GM18511 (cell line): Measurements from ENCODE around the gene PDE6G.

ENCODE experiments used
- ATAC-seq: cut with Tn5 transposase; IDR thresholded peaks from one replicate; pipeline ENCODE4 v1.9.1; 2021; ENCODE audit warnings: mild to moderate bottlenecking, moderate library complexity; ENCODE audit not compliant: unreplicated experiment

PDE6G gene

DNA sequence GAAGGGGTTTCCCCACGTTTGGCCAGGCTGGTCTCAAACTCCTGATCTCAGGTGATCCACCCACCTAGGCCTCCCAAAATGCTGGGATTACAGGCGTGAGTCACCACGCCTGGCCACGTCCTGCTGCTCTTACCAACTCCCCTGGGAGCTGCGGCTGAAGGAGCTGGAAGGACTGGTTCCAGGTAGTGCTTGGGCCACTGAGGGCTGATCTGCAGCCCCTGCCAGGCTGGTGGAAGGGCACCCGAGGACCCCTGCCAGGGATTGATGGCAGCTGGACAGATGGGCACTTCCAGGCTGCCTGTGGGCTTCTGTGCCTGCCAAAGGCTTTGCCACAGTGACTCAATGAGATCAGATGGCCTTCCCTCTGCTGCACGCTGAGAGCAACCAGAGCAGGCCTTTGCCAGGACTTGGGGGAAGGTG is 7.7 kb upstream of the PDE6G start:
- ATAC-seq = no peak

DNA sequence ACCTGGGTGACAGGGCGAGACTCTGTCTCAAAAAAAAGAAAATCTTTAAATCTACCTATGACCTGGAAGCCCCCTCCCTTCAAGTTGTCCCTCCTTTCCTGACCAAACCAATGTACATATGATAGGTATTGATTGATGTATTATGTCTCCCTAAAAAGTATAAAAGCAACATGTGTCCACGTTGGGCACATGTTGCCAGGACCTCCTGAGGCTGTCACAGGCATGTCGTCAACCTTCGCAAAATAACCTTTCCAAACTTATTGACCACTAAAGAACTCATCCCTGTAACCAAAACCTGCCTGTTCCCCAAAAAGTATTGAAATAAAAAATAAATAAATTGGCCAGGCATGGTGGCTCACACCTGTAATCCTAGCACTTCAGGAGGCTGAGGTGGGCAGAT is 5.7 kb upstream of the PDE6G start:
- ATAC-seq = no peak

DNA sequence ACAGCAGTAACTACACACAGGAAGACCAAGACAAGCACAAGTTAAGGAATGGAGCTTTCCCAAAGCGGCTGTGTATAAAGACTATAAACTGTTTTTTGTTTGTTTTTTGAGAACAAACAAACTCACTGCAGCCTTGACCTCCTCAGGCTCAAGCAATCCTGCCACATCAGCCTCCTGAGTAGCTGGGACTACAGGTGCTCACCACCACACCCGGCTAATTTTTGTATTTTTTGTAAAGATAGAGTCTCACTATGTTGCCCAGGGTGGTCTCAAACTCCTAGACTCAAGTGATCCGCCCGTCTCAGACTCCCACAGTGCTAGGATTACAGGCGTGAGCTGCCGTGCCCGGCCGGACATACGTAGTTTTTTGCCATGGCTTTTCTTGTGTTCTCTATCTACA is 4.1 kb upstream of the PDE6G start:
- no peak for ATAC-seq

DNA sequence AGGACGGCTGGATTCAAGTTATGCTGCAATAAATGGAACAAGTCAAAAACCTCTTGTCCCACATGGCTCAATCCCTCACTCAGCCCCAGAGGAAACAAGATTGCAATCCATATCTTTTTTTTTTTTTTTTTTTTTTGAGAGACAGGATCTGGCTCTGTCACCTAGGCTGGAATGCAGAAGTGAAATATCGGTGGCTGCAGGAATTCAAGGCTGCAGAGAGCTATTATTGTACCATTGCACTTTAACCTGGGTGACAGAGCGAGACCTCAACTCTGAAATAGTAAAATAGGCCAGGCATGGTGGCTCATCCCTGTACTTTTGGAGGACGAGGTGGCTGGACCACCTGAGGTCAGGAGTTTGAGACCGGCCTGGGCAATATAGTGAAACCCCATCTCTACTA is 2.7 kb upstream of the PDE6G start:
- ATAC-seq = no peak

DNA sequence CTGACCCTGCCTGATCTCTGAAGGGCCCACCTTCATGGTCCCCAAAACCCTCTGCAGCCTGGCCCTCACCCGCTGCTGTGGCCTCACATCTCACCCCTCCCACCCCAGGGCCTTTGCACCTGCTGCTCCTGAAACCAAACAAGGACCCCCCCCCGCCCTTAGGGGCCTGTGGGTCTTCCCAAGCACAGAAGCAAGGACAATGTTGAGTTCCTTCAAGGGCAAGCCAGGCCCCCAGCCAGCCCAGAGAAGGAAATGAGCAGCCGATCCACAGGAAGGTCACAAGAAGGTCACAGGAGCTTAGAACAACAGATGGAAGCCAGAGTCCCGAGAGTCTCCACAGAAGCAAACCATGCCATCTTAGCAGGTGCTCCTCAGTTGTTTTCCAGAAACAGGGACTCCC is 493 bp upstream of the PDE6G start:
- no peak for ATAC-seq

DNA sequence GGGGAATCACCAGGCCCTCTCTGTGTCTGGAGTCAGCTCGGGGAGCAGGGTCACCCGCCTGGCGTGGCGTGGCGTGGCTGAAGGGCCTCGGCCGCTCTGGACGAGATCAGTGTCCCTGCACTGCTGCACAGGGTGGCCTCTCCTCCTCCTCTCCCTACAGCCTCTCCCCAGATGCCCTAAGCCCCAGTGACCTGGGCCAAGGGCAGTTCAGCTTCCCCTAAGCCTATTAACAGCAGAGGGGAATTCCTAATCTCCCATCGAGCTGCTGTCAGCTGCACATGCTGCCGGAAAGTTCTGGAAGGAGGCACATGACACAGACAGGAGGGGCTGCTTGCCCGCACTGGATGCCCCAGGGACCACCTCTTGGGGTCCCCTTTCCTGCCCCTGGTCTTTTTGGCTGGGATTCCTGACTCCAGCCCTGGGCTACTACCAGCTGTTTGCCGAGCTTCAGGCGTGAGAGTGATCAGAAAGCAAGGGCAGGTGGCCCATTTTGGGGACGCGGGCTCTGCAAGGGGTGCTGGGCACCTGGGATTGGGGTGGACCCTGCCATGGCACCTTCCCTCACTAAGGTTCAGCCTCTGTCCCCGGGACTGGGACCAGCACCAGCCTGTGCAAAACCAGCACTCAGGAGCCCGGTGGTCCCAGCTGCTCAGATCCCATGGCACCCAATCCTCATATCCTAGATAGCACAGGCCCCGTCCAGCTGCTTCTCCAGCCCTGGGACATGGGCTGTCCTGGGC is 794 bp downstream of the PDE6G start:
- ATAC-seq = no peak

DNA sequence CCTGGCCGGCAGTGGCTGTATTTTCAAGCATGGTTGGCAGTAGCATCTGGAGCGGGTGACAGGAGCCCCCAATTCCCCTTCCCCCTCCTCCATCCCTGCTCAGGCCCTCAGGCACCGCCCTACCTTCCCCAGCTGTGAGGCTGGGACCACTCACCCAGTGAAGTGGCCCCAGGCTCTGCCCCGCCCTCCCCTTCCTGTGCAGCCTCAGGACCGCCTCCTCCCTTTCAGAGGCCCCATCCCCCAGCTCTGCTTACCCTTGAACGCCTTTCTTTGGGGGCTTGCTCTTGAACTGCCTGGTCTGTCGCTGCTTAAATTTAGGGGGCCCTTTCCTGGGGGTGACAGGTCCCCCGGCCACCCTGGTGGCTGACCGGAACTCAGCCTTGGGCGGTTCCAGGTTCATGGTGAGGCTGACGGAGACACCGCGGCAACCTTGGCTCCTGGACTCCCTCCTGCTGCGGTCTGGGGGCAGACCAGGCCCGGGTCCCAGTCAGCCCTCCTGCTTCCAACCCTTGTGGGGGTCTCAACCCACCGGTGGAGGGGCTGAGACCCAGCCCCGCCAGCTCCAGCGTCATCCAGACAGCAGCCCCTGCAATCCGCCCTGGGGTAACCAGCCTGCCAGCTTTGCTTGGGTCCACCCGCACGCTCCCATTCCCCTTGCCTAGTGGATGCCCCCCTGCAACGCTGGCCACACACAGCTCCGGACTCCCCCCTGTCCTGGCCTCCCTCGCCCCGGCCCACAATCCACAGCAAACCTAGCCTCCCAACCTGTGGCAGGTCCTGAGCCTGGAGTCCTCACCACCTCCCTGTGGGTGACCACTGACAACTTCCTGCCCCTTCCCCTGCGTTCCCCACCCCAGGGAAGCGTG is 3.2 kb downstream of the PDE6G start:
- no peak for ATAC-seq

DNA sequence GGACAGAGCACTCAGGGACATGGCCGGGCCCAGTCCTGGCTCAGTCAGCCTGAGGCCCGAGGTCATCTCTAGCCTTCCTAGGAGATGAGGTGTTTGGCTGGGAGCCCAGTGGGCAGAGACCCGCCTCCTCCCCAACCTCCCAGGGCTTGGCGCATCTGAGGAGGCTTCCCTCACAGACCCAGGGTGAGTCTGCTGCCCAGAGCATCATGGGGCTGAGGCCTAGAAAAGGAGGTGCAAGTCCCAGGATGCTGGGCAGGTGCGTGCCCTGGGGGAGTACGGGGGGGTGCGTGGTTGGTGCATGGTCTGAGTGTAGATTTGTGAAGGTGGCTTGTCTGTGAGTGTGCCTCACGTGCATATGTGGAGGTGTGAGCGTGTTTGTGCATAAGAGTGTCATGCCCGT is 4.7 kb downstream of the PDE6G start:
- ATAC-seq = no peak

DNA sequence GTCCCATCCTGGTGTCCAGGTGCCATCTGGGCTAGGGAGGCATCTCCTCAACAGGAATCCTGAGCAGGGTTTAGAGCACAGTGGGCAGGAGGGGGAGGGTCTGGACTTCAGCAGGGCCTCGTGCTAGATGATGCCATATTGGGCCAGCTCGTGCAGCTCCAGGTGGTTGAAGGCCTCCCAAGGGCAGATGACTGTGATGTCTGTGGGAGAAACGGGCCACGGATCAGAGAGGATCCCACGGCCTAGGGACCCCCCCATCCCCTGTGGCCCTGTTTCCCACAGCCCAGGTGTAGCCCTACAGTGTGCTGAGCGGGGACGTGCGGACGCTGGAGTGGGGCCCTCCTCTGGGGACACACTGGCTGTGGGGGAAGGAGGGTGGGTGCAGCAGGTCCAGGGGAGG is 5.4 kb downstream of the PDE6G start:
- no peak for ATAC-seq

DNA sequence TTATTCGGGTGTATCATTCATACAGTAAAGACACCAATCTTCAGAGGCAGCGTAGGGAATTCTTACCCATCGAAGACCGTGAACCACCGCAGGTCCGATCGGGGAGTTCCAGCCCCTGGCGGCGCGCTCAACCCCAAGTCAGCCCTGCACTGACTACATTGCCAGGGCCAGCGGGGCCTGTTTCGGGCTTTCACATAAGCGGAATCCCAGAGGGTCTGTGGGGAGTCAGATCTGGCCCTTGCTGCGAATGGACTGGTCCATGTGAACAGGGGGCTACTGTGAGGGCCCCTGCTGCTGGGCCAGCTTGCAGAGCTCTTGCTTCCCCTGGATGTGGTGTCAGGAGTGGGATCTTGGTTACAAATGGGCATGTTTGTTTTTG is 7.6 kb downstream of the PDE6G start:
- no peak for ATAC-seq

DNA sequence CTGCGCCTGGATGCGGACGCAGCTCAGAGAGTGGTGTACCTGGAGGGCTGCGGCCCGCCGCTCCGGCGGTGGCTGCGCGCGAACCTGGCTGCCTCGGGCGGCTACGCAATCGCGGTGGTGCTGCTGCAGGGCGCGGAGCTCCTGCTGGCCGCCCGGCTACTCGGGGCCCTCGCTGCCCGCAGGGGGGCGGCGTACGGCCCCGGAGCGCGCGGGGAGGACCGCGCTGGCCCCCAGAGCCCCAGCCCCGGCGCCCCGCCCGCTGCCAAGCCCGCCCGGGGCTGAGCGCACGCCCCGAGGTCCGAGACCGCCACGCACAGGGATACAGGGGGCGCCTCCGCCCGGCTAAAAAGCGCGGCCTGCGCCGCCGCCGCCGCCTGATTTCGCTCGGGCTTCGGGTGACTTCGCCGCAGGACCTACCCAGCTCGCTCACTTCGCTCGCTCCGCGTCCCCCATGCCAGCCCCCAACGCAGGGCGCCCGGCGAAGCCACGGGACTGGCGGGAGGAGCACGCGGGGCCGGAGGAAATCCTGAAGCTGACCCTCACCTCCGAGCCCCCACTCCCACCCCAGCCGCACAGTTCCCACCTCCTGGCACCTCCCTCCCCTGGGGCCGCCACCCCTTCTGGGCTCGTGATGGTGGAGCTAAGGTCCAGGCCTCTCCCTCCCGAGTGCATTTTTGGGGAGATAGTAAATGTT is 8.2 kb downstream of the PDE6G start:
- no peak for ATAC-seq

DNA sequence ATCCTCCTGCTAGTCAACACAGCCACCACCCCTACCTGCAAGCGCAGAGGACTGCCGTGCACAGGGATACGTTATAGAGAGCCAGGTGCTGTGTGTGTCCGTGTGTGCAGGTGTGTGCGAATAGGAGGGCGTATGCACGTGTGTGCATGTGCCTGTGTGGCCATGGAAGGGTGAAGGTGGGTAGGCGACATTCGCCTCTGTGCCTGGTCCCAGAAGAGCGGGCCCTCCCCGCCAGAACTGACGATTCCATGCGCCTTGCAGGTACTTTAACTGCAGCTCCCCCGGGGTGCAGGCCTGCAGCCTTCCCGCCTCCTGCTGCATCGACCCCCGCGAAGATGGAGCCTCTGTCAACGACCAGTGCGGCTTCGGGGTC is 8.7 kb downstream of the PDE6G start:
- no peak for ATAC-seq

DNA sequence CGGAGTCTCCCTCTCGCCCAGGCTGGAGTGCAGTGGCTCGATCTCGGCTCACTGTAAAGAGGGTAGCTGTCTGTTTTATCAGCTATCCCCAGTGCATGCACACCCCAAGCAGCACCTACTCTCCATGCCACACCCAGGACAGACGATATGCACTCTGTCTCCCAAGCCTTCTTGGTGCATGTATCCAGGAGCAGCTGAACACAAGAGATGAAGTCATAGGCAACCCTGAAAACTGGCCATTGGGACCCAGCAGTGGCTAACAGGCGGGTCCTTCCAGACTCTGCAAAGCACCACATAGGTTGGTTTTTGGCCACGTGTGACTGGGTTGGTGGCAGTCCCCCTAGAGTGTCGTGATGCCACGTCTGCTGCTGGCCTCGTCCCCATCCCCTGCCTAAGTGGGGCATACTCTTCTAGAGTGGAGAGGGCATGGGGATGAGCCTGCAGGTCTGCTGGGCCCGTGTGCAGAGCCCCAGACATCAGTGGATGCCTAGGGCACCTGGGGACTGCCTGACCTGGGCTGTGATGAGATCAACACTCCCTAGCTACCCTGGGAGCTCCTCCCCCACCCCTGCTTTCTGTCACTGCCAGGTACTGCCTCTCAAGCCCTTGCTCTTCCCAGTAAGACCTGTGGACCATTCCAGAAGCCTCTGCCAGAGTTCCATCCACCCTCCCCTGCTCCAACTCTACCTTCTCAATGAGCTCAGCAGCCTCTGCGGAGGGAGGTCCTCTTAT is 9.3 kb downstream of the PDE6G start:
- no peak for ATAC-seq

DNA sequence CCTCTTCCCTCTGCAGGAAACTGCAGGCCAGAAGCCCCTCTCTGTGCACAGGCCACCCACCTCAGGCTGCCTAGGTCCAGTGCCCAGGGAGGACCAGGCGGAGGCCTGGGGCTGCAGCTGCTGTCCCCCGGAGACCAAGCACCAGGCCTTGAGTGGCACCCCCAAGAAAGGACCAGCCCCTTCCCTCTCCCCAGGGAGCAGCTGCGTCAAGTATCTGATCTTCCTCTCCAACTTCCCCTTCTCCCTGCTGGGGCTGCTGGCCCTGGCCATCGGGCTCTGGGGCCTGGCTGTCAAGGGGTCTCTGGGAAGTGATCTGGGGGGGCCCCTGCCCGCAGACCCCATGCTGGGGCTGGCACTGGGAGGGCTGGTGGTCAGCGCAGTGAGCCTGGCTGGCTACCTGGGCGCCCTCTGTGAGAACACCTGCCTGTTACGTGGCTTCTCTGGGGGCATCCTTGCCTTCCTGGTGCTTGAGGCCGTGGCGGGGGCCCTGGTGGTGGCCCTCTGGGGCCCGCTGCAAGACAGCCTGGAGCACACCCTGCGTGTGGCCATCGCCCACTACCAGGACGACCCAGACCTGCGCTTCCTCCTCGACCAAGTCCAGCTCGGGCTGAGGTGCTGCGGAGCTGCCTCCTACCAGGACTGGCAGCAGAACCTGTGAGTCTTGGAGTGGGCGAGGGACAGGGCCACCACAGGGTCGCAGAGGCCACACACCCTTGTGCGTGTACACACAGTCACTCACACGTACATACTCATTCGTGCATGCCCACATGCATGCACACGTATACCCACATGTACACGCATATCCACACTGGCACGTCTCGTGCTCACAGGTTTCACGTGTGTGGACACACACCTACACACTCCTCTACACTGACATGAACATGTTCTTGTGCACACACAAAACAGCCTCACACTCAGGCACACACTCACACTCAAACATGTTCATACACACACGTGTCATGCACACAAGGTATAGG is 11.1 kb downstream of the PDE6G start:
- no peak for ATAC-seq

DNA sequence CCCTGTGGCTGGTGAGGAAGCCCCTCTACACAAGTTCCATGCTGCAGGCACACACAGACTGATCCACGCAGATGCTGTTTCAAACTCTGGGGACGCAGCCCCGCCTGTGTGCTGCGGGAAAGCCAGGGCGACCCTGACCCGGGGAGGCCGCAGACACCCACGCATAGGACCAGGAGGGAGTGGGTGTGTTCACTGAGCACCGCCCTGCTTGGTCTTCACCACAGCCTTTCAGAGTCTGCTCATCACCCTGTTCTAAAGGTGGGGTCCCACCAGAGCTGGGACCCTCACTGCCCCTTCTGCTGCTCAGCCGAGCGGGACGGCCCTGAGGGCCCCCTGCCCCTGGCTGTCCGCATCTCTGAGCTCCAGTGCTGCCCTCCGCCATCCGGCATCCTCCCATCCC is 11.8 kb downstream of the PDE6G start:
- no peak for ATAC-seq

DNA sequence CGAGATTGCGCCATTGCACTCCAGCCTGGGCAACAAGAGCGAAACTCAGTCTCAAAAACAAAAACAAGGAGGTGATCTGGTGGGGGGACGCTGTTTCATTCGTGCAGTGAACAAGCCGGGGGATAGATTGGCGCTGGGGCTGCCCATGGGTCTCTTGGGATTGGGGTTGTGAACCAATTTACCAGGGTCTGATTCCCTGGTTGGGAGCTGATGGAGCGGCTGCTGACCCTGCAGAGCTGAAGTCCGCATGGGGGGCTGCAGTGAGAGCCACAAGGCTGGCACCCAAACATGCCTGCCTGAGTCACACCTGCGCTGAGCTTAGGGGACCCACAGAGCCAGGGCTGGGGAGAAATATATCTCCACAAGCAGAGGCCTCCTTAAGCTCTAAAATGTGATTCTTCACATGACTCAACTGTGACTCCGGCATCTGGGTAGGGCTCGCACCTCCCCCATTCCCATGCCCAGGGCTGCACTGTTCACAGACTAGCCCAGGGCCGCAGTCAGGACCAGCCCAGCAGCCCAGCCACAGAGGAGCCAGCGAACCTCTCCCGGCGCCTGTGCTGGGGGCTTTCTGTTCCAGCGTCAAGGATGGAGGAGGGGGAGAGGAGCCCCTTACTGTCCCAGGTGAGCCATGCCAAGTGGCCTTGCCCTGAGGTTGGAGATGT is 14.4 kb downstream of the PDE6G start:
- no peak for ATAC-seq

DNA sequence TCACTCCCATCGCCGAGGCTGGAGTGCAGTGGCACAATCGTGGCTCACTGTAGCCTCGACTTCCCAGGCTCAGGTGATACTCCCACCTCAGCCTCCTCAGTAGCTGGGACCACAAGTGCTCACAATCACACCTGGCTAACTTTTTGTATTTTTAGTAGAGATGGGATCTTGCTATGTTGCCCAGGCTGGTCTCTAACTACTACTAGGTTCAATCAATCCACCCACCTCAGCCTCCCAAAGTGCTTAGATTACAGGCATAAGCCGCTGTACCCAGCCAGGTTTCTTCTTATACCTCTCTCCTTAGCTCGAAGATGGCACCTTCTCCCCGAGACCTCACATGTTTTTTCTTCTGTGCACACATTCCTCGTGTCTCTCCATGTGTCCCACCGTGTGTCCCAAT is 16.3 kb downstream of the PDE6G start:
- ATAC-seq = no peak

DNA sequence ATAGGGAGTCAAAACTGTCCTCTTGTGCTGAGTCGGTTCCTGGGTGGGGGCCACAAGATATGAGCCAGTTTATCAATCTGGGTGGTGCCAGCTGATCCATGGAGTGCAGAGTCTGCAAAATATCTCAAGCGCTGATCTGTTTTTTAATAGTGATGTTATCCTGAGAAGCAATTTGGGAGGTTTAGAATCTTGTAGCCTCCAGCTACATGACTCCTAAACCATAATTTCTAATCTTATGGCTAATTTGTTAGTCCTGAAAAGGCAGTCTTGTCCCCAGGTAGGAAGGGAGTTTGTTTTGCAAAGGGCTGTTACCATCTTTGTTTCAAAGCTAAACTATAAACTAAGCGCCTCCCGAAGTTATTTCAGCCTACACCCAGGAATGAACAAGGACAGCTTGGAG is 17.7 kb downstream of the PDE6G start:
- no peak for ATAC-seq

DNA sequence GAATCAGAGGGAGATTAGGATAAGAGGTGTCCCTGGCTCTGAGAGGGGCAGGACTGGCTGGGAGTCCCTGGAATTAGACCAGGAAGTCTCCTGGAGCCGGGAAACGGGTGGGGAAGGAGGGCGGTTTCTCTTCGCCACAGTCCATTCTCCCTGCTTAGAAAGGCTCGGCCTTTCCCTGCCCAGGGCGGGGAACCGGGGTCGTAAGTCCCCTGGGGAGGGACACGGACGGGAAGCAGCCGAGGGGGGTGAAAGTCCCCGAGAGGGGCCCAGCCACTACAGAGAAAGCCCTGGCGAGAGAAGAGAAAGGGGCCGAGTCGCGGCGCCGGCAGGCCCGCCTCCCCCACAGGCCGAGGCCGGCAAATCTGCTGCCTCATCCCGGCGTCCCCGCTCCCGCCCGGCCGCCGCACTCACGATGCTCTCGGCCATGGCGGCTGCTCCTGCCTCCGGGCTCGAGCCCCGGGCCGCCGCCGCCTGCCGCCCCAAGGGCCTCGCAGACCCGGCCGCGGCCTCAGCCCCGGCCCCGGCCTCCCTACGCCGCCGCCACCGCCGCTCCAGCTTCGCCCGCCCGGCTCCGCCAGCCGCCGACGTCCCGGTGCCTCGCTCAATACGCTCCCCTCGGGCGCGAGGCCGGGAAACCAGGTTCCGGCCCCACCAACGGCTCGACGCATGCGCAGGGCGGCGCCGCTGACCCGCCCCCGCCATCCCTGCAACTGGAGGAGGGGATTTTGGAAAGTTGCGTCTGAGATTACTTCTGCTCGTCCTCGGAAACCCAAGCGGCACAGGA is 19.6 kb downstream of the PDE6G start, which contains the start of the genes NPLOC4 and TSPAN10:
Gene NPLOC4, minus strand, starts transcription at position 608 of the 784 bp plus-strand sequence. Its CDS starts 182 bp downstream, at position 426.
Gene TSPAN10, plus strand, starts transcription at position 692 of the 784 bp plus-strand sequence. CDS start 5,217 bp downstream, outside the sequence.
- peak; percentile 76 for ATAC-seq
